ENCODE data around the gene HOXA4. TPM values are rescaled to one million over a fixed set of nuclear protein-coding genes. Genes with fewer than 3 reads are reported as not detected.

Gene HOXA4
- total RNA-seq, 1 donor from 2014 or later: 14.6 TPM

DNA sequence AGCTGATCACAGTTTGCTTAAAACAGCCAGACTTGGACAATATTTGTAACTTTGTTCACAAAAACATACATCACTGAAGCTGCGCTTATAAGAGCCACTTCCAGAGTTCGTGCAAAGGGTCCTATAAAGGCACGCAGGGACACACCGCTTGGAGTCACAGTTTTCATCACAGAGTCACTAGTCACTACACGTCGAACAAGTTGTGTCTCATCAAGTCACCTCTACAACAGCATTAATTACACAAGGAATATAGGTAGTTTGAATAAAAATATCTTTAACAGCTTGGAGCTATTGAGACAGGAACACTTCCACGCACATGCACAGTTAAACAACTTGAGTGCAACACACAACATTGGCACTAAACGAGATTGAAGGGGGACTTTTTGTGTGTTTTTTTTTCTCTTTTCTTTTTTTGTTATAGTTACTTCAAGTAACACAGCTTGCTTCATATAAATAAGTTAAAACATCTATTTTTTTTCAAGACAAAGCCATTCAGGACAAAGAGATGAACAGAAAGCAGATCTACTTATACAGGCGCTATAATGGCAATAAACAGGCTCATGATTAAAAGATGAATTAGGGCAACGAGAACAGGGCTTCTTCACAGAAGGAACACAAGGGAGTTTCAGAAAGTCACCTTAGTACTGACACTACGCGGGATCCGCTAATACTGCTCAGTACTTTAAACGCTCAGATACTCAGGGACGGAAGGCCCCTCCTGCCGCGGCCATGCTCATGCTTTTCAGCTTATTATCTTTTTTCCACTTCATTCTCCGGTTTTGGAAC, 10.8 kb upstream of the HOXA4 start:
- TF ChIP-seq CTCF (conservative IDR thresholded peaks at IDR 0.05; ENCODE audit: low read depth, low read length): no peak
- DNase-seq (ENCODE audit: low read depth): no peak
- H3K4me3 ChIP-seq (ENCODE audit: low read depth, low read length): peak overlapping the region; percentile 75

DNA sequence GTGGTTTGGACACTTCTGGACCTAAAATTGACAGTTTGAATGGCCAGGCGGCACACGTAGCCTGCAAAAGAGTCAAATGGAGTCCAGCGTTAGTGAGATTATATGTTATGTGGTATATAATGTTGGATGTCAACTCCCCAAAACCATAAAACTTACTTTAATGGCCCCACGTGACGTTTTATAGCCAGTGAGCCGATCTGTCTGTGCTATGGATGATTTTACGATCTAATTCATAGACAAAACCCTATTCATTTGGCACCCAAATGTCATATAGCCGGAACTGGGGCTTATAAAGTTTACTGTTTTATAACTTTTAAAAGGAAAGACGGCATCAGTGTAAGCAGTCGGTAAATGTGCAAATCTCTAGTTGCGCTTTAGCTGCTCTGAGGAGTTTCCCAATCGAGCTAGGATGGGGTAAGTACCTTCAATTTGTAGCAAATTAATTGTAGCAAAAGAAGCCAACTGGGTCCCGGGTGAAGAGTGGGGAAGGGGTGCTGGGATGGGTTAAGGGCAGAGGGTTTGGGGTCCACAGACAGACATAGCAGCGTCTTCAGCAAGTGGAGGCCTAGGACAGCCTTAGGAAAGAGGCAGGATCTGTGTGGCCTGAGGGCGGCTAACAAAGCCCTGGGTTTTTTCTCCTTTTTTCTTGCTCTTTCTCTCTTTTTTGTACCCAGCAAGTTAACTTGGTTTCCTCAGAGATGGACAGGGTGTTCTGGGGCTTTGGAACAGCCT, 9.7 kb upstream of the HOXA4 start:
- no peak for TF ChIP-seq CTCF (conservative IDR thresholded peaks at IDR 0.05; ENCODE audit: low read depth, low read length)
- no peak for DNase-seq (ENCODE audit: low read depth)
- peak overlapping the region; percentile 75 for H3K4me3 ChIP-seq (ENCODE audit: low read depth, low read length)

DNA sequence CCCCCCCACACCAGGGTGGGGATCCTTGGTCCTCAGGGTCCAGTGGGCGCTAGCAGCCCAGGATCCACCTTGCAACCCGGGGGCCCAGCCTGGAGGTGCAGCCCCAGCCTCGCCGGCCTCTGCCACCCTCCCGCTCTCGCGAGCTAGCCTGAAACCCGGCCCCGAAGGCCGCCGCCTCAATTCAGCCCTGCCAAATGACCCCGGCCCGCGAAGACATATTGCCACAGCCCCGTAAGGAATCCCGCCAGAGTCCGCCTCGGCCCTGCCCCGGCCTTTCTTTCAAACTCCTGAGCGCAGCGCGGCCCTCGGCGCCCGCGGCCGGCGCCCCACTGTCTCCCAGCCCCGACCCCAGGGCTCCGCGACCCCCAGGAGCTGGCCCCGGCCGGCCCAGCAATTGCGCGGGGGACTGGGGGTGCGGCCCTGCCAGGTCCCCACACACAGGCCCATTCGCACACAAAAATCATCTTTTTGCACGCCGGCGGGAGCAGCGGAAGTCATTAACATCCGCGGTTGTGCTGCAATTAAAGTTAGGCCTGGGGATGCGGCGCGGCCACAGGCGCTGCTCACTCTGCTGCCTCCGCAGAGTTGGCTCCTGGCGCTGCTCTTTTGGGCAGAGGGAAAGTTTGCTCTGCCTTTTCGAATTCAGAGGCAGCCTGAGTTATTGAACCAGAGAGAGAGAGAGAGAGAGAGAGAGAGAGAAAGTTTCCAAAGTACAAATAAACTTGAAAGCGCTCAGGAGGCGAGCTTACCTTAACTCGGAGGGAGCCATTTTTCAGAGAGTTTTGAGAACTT, 9.0 kb upstream of the HOXA4 start:
- no peak for DNase-seq (ENCODE audit: low read depth)
- H3K4me3 ChIP-seq (ENCODE audit: low read depth, low read length): peak overlapping the region; percentile 75
- no peak for TF ChIP-seq CTCF (conservative IDR thresholded peaks at IDR 0.05; ENCODE audit: low read depth, low read length)

DNA sequence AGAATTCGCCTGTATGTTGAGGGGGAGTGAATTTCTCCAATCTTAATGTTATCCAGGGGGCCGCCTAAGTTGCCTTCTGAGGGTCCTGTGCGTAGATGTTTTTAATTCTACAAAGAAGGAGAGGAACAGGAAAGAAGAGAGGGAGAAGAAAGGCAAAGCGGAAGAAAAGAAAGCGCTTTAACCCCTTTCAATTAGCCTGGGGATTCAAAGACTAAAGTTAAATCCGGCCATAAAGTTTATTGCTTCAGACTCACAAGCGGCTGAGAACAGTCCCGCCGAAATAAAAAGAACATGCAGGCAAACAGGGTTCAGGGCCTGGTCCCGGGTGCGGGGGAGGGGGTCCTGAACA, 8.4 kb upstream of the HOXA4 start:
- no peak for TF ChIP-seq CTCF (conservative IDR thresholded peaks at IDR 0.05; ENCODE audit: low read depth, low read length)
- H3K4me3 ChIP-seq (ENCODE audit: low read depth, low read length): peak overlapping the region; percentile 75

GRCh38 chr7:27138472-27138871, 7.9 kb upstream of the HOXA4 start:
- no peak for DNase-seq (ENCODE audit: low read depth)
- peak overlapping the region; percentile 75 for H3K4me3 ChIP-seq (ENCODE audit: low read depth, low read length)
- no peak for TF ChIP-seq CTCF (conservative IDR thresholded peaks at IDR 0.05; ENCODE audit: low read depth, low read length)

More for the DNA sequence above, 8.4 kb upstream of the HOXA4 start:
- no peak for DNase-seq (ENCODE audit: low read depth)

- no peak for DNase-seq (ENCODE audit: low read depth)
- no peak overlapping the region for H3K4me3 ChIP-seq (ENCODE audit: low read depth, low read length)
- TF ChIP-seq CTCF (conservative IDR thresholded peaks at IDR 0.05; ENCODE audit: low read depth, low read length): no peak
These were observed 7.2 kb upstream of the HOXA4 start for GRCh38 chr7:27137640-27138315.

Measured in epithelial cell of proximal tubule (primary cell).